NT2/D1 (cell line): ENCODE measurements around the gene HASPIN.

Source experiments
- YY1 ChIP-seq: IDR thresholded peaks from 2 replicates; pipeline ENCODE4 v1.6.1; 2011; ENCODE audit not compliant: insufficient read length, insufficient read depth
- ZNF274 ChIP-seq: IDR thresholded peaks from 2 replicates; pipeline ENCODE4 v1.6.1; 2011; ENCODE audit warnings: mild to moderate bottlenecking, low read depth, low read length

DNA sequence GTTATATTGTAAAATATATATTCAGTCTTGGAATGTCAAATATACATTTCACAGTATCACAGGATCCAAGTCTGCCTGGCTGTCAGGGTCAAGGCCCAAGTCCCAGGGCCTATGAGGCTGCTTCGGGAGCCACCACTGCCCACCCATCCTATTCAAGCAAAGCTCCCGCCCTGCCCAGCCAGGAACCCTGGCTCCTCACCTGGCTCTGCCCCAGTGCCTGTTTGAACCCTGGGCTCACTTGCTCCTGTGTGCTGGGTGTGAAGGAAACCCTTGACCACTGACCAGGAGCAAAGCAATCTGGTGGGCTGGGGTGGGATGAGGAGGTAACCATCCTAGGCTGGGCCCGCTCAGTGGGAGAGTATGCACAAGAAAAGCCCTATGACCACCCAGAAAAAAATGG, 50.3 kb downstream of the HASPIN start:
- TF ChIP-seq ZNF274 (no peak), YY1 (no peak)
